Tibial artery (tissue), 4 donors: ENCODE data around the gene CYP27C1.
"Not testable (repeated sequence)": the region's sequence is repeated elsewhere in the genome, so short reads cannot be mapped to it uniquely, and the experiment has no call there.

Experiments
- DNase-seq, 2 donors: peaks; one replicate each; pipeline ENCODE4 v3.0.0-alpha.2; 2019
- H3K27ac ChIP-seq, 2 donors: fragments of 200-600 bp; sonication (generic) in 1 of 2; 1 replicate in 1 of 2; 2 replicates in 1 of 2; pipeline ENCODE4 v1.5.1; 2018 to 2019; ENCODE audit warnings: mild to moderate bottlenecking in 1 of 2
- H3K27me3 ChIP-seq, 2 donors: fragments of 200-600 bp; sonication (generic) in 1 of 2; one replicate each; pipeline versions ENCODE4 v1.5.1 to v1.6.0; 2016 to 2019
- H3K36me3 ChIP-seq, 3 donors: fragments of 200-600 bp; sonication (generic) in 2 of 3; one replicate each; pipeline ENCODE4 v1.5.1; 2016 to 2019; ENCODE audit warnings: mild to moderate bottlenecking in 2 of 3
- H3K4me1 ChIP-seq, 4 donors: fragments of 200-600 bp; sonication (generic) in 2 of 4; 1 replicate in 3 of 4; 2 replicates in 1 of 4; pipeline ENCODE4 v1.5.1; 2016 to 2019
- H3K4me3 ChIP-seq, 2 donors: fragments of 200-600 bp; sonication (generic) in 1 of 2; 1 replicate in 1 of 2; 2 replicates in 1 of 2; pipeline ENCODE4 v1.5.1; 2018 to 2019; ENCODE audit warnings: mild to moderate bottlenecking in 2 of 2
- H3K9me3 ChIP-seq, 3 donors: fragments of 200-600 bp; sonication (generic) in 1 of 3; one replicate each; pipeline ENCODE4 v1.5.1; 2016 to 2019
- intact Hi-C: fragments of 100-400 bp; cut with DNase I; formaldehyde crosslinking; loops from one replicate; pipeline ENCODE4 v1.15.0; 2023; ENCODE audit warnings: low total_unique reads
- TF ChIP-seq, protein P1 (sequence below), 2 experiments: fragments of 200-600 bp in 1 of 2; fragments of 450-650 bp in 1 of 2; IDR thresholded peaks; one replicate each; pipeline ENCODE4 v1.5.1; 2017 to 2019; ENCODE audit warnings: antibody characterized with exemption in 2 of 2, mild to moderate bottlenecking in 1 of 2, moderate library complexity in 1 of 2

The CYP27C1 gene

DNA sequence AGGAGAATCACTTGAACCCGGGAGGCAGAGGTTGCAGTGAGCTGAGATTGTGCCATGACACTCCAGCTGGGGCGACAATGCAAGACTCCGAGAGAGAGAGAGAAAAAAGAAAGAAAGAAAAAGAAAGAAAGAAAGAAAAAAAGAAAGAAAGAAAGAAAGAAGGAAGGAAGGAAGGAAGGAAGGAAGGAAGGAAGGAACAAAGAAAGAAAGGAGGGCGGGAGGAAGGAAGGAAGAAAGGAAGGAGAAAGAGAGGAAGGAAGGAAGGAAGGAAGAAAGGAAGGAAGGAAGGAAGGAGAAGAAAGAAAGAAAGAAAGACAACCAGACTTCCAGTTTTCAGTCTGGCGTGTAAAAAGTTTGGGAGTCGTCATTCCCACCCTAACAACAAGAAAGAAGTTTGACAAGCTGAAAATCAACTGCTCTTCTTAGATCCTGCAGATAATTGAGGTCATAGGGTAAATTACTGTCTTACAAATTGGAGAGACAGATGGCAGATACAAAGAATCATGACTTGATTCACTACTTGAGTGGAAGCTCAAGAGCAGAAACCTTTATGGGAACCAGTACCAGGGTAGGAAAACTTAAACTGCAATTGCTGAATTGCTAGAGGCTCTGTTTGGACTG is 15.1 kb upstream of the CYP27C1 start:
- DNase-seq: no peak
- H3K9me3 ChIP-seq: peaks cover 0 to 9% (median 0%) of the 10 kb centered on the region in 3 donors
- TF ChIP-seq, protein P1, sequence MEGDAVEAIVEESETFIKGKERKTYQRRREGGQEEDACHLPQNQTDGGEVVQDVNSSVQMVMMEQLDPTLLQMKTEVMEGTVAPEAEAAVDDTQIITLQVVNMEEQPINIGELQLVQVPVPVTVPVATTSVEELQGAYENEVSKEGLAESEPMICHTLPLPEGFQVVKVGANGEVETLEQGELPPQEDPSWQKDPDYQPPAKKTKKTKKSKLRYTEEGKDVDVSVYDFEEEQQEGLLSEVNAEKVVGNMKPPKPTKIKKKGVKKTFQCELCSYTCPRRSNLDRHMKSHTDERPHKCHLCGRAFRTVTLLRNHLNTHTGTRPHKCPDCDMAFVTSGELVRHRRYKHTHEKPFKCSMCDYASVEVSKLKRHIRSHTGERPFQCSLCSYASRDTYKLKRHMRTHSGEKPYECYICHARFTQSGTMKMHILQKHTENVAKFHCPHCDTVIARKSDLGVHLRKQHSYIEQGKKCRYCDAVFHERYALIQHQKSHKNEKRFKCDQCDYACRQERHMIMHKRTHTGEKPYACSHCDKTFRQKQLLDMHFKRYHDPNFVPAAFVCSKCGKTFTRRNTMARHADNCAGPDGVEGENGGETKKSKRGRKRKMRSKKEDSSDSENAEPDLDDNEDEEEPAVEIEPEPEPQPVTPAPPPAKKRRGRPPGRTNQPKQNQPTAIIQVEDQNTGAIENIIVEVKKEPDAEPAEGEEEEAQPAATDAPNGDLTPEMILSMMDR (IDR thresholded peaks at IDR 0.05): no peak
- H3K27ac ChIP-seq: no peak overlapping the region
- no peaks in the 10 kb centered on the region for H3K4me1 ChIP-seq
- H3K36me3 ChIP-seq: no peaks in the 10 kb centered on the region
- peaks cover 0 to 2% of the 10 kb centered on the region in 2 donors for H3K27me3 ChIP-seq
- intact Hi-C loops: no loop called here
- no peak overlapping the region for H3K4me3 ChIP-seq

DNA sequence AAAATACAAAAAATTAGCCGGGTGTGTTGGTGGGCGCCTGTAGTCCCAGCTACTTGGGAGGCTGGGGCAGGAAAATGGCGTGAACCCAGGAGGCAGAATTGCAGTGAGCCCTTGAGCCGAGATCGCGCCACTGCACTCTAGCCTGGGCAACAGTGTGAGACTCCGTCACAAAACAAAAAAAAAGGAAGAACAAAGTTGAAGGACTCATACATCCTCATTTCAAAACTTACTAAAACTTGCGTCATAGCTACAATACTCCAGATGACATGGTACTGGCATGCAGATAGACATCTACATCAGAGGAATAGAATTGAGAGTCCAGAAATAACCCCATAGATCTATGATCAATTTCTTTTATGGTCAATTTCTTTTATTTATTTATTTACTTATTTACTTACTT is 13.6 kb upstream of the CYP27C1 start:
- Histone ChIP-seq H3K27me3 (peaks cover 0 to 8% of the 10 kb centered on the region in 2 donors), H3K4me1 (no peaks in the 10 kb centered on the region), H3K9me3 (peaks cover 0 to 9% (median 0%) of the 10 kb centered on the region in 3 donors), H3K4me3 (no peak overlapping the region), H3K36me3 (no peaks in the 10 kb centered on the region), H3K27ac (no peak overlapping the region)
- intact Hi-C loops: no loop called here
- DNase-seq: no peak
- TF ChIP-seq, protein P1 (IDR thresholded peaks at IDR 0.05): no peak

DNA sequence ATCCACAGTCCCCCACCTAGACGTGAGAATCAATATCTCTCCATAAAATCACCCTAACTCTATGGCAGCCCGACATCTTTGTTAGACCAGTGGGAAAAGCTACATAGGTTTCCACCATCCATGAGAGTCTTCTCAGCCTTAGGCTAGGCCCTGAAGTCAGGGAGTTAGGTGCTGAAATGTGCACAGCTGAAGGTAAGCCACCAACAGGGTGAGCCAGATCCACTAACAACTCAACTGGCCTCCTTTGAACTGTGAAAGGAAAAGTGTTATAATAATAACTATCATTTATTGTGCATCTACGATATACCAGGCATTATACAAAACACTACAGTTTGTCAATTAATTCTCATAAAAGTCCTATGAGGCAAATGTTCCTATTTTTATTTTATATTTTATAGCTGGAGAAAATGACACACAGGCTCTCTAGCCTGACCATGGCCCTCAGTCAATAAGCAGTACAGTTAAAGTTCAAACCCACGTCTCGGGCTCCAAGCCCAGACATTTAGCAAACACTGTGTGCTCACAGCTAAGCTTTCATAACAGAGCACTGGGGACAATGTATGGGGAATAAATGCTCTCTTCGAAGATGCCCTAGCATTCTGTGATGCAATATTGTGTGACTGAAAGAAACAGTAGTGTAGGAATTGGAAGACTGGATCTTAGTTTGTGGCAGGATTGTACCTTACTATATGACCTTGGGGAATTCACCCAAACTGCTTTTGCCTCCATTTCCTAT is 11.2 kb upstream of the CYP27C1 start:
- Histone ChIP-seq H3K36me3 (no peaks in the 10 kb centered on the region), H3K4me1 (peaks cover 0 to 6% (median 0%) of the 10 kb centered on the region in 4 donors), H3K4me3 (no peak overlapping the region), H3K27me3 (peaks cover 0 to 8% of the 10 kb centered on the region in 2 donors), H3K27ac (no peak overlapping the region), H3K9me3 (no peaks in the 10 kb centered on the region)
- DNase-seq: no peak
- intact Hi-C loops: no loop called here
- TF ChIP-seq, protein P1 (IDR thresholded peaks at IDR 0.05): no peak

DNA sequence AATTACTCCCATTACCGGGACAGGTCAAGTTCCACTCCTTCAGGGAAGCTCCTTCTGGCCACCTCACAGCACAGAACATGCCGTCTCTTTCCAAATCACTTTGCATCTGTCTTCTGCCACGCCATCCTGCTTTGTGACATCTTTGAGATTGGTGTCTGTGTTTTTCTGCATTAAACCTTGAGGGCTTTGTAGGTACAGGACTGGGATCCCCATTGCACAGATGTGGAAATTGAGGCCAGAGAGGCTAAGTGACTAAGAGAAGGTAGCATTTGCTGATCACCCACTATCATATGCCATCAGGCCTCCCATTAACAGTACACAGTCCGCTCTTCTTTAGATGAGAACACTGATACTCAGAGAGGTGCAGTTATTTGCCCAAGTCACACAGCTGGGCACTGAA is 9.5 kb upstream of the CYP27C1 start:
- peaks cover 0 to 15% (median 0%) of the 10 kb centered on the region in 4 donors for H3K4me1 ChIP-seq
- peaks cover 0 to 11% of the 10 kb centered on the region in 2 donors for H3K27me3 ChIP-seq
- intact Hi-C loops: no loop called here
- TF ChIP-seq, protein P1 (IDR thresholded peaks at IDR 0.05): no peak
- H3K9me3 ChIP-seq: no peaks in the 10 kb centered on the region
- H3K4me3 ChIP-seq: no peak overlapping the region
- no peaks in the 10 kb centered on the region for H3K36me3 ChIP-seq
- no peak for DNase-seq
- no peak overlapping the region for H3K27ac ChIP-seq

DNA sequence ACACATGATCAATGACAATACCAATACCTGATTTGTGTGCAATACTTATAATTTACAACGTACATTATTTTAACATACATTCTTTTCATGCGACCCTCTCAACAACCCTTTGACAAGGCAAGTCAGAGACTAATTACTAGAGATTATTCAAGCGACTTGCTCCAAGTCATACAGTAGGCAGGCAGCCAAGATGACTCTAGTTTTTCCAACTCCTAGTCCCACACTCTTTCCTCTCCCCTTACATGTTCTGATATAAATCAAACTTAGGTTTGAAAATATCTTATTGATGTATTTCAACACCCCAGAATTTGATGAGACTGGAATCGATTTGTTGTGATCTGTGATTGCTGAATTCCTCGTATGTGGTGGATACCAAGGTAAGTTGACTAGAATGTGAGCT is 8.0 kb upstream of the CYP27C1 start:
- TF ChIP-seq, protein P1 (IDR thresholded peaks at IDR 0.05): no peak
- Histone ChIP-seq H3K9me3 (no peaks in the 10 kb centered on the region), H3K36me3 (no peaks in the 10 kb centered on the region), H3K27ac (no peak overlapping the region), H3K4me1 (peaks cover 0 to 15% (median 0%) of the 10 kb centered on the region in 4 donors), H3K4me3 (no peak overlapping the region), H3K27me3 (peaks cover 0 to 11% of the 10 kb centered on the region in 2 donors)
- DNase-seq: no peak
- intact Hi-C loops: no loop called here

DNA sequence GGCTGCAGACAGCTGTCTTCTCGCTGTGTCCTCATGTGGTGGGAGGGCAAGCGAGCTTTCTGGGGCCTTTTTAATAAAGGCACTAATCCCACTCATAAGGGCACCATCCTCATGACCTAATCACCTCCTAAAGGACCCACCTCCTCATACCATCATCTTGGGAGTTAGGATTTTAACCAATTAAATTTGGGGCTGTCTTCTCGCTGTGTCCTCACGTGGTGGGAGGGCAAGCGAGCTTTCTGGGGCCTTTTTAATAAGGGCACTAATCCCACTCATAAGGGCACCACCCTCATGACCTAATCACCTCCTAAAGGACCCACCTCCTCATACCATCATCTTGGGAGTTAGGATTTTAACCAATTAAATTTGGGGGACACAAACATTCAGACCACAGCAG is 7.2 kb upstream of the CYP27C1 start:
- H3K27ac ChIP-seq, intact Hi-C loops, DNase-seq, H3K4me3 ChIP-seq, H3K9me3 ChIP-seq, H3K36me3 ChIP-seq: not testable (repeated sequence)
- Histone ChIP-seq H3K27me3 (peaks cover 0 to 11% of the 10 kb centered on the region in 2 donors), H3K4me1 (peaks cover 0 to 15% (median 0%) of the 10 kb centered on the region in 4 donors)
